Choroid plexus epithelial cell (primary cell): ENCODE results near the gene S100A8.

Source experiments
- DNase-seq: peaks from one replicate; pipeline ENCODE4 v3.0.0-alpha.2; 2010; ENCODE audit warnings: low read depth
- H3K4me3 ChIP-seq: 2 replicates; pipeline ENCODE4 v1.5.1; 2011; ENCODE audit warnings: low read depth, mild to moderate bottlenecking, control low read depth, low read length, moderate library complexity
- TF ChIP-seq, protein P1 (sequence below): conservative IDR thresholded peaks from 2 replicates; pipeline ENCODE4 v1.5.1; 2011; ENCODE audit warnings: low read depth, mild to moderate bottlenecking, control low read depth, inconsistent platforms, low read length, moderate library complexity

Gene S100A8

DNA sequence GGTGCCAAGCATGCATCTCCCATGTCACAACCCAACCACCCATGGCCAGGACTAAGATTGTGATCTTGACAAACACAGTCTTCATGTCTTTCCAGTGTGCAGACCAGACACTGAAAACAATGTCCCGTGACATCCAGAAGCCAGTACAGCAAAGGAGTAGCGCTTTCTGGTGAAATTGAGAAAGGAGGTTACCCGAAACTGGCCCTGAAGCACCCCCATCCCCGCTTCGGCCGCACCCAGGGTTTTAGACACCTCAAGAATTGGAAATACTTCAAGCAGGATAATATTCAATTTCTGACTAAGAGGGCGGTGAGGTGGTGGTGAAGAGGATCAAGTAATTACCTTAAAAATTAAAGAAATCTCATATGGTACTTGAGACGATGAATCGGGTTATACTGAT is 10.6 kb upstream of the S100A8 start:
- no peak overlapping the region for H3K4me3 ChIP-seq
- TF ChIP-seq, protein P1, sequence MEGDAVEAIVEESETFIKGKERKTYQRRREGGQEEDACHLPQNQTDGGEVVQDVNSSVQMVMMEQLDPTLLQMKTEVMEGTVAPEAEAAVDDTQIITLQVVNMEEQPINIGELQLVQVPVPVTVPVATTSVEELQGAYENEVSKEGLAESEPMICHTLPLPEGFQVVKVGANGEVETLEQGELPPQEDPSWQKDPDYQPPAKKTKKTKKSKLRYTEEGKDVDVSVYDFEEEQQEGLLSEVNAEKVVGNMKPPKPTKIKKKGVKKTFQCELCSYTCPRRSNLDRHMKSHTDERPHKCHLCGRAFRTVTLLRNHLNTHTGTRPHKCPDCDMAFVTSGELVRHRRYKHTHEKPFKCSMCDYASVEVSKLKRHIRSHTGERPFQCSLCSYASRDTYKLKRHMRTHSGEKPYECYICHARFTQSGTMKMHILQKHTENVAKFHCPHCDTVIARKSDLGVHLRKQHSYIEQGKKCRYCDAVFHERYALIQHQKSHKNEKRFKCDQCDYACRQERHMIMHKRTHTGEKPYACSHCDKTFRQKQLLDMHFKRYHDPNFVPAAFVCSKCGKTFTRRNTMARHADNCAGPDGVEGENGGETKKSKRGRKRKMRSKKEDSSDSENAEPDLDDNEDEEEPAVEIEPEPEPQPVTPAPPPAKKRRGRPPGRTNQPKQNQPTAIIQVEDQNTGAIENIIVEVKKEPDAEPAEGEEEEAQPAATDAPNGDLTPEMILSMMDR, result no peak
- no peak for DNase-seq

DNA sequence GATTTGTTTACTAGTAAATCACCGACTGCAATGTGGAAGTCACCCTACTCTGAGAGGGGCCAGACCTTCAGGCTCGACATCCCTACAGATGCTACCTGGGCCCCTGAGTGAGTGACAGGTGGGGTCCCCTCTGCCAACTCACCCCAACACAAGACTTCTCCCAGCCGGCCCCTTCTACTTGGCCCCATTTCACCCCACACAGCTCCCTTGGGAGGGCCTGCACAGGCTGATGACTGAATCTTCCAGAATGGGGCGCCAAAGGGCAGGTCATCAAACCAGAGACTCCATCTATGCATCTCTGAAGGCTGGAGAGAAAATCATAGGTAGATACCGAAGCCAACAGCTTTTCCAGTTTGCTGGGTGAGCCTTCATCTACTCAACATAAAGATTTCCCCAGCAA is 9.4 kb upstream of the S100A8 start:
- no peak for DNase-seq
- TF ChIP-seq, protein P1, result no peak
- H3K4me3 ChIP-seq, result no peak overlapping the region

DNA sequence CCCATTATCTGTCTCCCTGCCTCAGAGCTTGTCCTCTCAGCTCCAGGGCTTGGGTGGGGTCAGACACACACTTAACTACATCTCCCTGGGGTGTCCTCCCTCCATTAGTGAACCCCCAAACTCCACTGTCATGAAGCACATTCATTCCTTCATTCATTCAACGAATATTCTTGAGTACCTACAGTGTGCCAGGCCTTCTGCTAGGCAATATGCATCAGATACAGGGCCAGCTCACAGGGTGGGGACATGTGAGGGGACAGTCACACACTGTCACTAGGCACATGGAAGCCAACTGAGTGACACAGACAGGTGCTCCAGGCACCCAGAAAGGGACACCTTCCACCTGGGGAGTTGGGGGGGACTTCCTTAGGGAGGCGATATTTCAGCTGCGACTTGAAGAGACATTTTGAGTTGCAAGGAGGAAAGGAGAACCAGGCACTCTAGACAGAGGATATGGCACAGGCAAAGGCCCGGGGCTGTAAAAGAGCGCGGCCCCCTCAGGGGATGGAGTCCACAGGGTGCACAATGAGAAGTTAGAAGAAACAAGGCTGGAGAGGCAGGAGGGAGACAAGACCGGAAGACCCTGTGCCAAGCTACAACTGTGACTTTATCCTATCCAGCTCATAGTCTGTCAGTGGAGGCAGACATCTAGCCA is 8.7 kb upstream of the S100A8 start:
- H3K4me3 ChIP-seq, result no peak overlapping the region
- DNase-seq, result no peak
- TF ChIP-seq, protein P1, result no peak

DNA sequence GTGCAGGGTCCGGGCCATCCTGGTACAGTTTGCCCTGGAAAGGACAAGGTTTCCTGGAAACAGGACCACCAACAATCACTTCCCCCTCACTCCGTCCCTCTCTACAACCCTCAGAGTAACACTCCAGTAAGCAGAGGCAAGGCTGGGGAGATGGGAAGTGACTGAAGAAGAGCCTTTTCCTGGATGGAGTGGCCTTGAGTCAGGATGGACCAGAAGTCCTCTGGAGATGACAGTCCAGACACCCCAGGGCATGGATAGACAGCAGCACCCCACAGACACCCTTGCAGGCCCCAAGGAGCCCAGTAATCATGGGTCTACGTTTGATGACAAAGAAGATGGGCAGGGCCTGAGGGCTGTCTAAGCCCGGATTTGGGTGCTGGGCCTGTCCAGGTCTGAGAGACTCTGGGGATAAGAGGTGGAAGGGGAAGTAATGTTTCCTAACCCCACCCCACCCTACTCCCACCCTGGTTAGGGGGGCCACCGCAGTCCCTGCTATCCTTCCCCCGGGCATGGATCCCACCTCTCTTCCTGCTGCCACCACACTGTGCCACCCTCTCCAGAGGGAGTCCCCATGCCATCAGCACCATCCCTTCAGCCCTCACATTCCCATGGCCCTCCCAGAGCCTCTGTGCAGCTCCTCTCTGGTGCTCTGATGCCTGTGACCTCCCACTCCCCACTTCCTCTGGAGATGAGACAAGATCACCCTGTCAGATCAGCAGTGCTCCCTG is 7.2 kb upstream of the S100A8 start:
- H3K4me3 ChIP-seq, result no peak overlapping the region
- TF ChIP-seq, protein P1, result no peak
- no peak for DNase-seq

DNA sequence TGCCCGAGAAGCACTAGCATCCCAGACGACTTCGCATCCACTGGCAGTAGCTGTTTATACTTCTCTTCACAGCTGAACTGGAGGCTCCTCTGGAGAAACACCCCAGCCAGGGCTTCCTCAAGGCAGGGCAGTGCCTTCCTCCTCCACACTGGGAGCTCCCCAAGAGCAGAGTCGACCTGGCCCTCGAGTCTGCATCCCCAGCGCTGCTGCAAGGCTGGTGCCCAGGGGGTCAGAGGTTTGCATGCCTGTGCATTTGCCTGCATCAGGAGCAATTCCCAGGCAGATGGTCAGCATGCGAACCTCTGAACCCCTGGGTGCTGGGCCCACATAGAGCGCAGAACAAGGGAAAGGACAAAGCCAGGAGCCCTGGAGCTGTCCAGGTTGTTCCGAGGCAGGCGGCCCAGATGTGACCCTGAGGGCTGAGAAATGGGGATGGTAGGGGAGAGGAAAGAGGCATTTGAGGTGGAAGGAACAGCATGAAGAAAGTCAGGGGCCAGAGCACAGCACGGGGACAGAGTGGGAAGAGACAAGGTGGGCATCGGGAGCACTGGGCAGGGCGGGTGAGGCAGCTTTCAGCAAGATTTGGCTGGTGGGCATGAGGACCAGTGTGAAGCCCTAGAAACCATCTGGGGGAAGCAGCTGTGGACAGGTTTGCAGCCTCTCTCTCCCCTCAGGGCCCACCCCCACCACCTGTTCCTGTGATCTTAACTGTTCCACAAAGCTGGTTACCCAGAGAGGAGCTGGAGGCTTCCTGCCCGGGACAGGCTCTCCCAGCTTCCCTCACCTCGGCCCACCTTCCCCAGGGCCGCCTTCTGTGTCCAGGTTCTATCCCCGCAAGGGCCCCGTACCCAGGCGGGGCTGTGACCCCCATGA is 6.4 kb upstream of the S100A8 start:
- TF ChIP-seq, protein P1, result no peak
- H3K4me3 ChIP-seq, result no peak overlapping the region
- no peak for DNase-seq

DNA sequence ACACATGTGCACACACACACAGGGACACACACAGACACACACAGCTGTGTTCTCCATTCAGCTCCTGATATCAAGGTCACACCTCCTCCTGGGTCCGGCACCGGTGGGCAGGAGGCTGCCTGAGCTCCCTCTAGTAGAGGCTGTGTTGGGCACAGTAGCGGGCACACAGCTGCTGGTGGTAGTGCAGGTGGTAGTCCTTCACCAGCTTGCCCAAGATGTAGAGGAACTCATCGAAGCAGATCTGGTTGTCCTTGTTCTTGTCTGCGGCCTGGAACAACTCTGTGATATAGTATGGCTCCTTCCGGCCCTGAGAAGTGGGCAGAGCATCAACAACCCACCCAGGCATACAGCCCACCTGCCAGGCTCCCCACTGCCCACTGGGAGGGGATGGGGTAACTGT is 5.6 kb upstream of the S100A8 start:
- TF ChIP-seq, protein P1, result no peak
- no peak overlapping the region for H3K4me3 ChIP-seq
- no peak for DNase-seq
